Hepatocyte (in vitro differentiated cells): ENCODE data around the gene KLHL36. TPM values are rescaled to one million over a fixed set of nuclear protein-coding genes. Genes with fewer than 3 reads are reported as not detected.

ENCODE experiments used
- DNase-seq: peaks from one replicate; pipeline ENCODE4 v3.0.0-alpha.2; 2016; ENCODE audit warnings: low spot score
- H2AFZ ChIP-seq: fragments of 200-600 bp; sonication (generic); 2 replicates; pipeline ENCODE4 v1.6.0; 2016; ENCODE audit warnings: antibody characterized with exemption, mild to moderate bottlenecking
- H3K27ac ChIP-seq: fragments of 200-600 bp; sonication (generic); 2 replicates; pipeline ENCODE4 v1.5.1; 2016; ENCODE audit warnings: mild to moderate bottlenecking
- H3K27me3 ChIP-seq: fragments of 200-600 bp; sonication (generic); 2 replicates; pipeline ENCODE4 v1.6.1; 2016
- H3K36me3 ChIP-seq: fragments of 200-600 bp; sonication (generic); replicated peaks from 2 replicates; pipeline ENCODE4 v1.5.1; 2016; ENCODE audit warnings: low read depth; ENCODE audit not compliant: insufficient read depth
- H3K4me1 ChIP-seq: fragments of 200-600 bp; sonication (generic); 2 replicates; pipeline ENCODE4 v1.5.1; 2016; ENCODE audit warnings: mild to moderate bottlenecking, moderate library complexity; ENCODE audit not compliant: insufficient read depth
- H3K4me2 ChIP-seq: fragments of 200-600 bp; sonication (generic); 2 replicates; pipeline ENCODE4 v1.6.0; 2016
- H3K4me3 ChIP-seq: fragments of 200-600 bp; sonication (generic); 2 replicates; pipeline ENCODE4 v1.5.1; 2016; ENCODE audit warnings: mild to moderate bottlenecking
- H3K79me2 ChIP-seq: fragments of 200-600 bp; sonication (generic); 2 replicates; pipeline ENCODE4 v1.6.0; 2017; ENCODE audit warnings: mild to moderate bottlenecking
- H3K9me2 ChIP-seq: fragments of 200-600 bp; sonication (generic); replicated peaks from 2 replicates; pipeline ENCODE4 v1.6.0; 2017; ENCODE audit warnings: mild to moderate bottlenecking; ENCODE audit not compliant: insufficient read depth
- H3K9me3 ChIP-seq: fragments of 200-600 bp; sonication (generic); 2 replicates; pipeline ENCODE4 v1.5.1; 2016; ENCODE audit warnings: low read depth, mild to moderate bottlenecking
- H4K20me1 ChIP-seq: fragments of 200-600 bp; sonication (generic); 2 replicates; pipeline ENCODE4 v1.6.0; 2016; ENCODE audit warnings: mild to moderate bottlenecking; ENCODE audit not compliant: insufficient read depth, poor library complexity, severe bottlenecking
- EZH2 ChIP-seq: fragments of 200-600 bp; sonication (generic); IDR thresholded peaks from 2 replicates; pipeline ENCODE4 v1.6.1; 2016; ENCODE audit warnings: antibody characterized with exemption, mild to moderate bottlenecking, borderline replicate concordance
- EZH2phosphoT487 ChIP-seq: fragments of 200-600 bp; sonication (generic); IDR thresholded peaks from one replicate; pipeline ENCODE4 v1.6.1; 2018; ENCODE audit warnings: antibody characterized with exemption, mild to moderate bottlenecking, low read depth, moderate library complexity; ENCODE audit not compliant: unreplicated experiment, severe bottlenecking
- WGBS: methylation state at CpG from one replicate; pipeline ENCODE4 v1.1.6; 2016; ENCODE audit warnings: low lambda C conversion rate; ENCODE audit errors: missing lambda C conversion rate; 5-methylcytosine and 5-hydroxymethylcytosine counted together
- polyA plus RNA-seq: library from polyadenylated mRNA; unstranded; fragments of >200 nt; fragmentation: Nextera tagmentation; extraction: Ambion mirVana; gene quantifications from 2 replicates; pipeline ENCODE4 v1.2.1, GENCODE V29; 2016
- total RNA-seq: library from RNA; depleted of rRNA; stranded (reverse); fragments of >200 nt; gene quantifications from 2 replicates; pipeline ENCODE4 v1.2.3, GENCODE V29; 2014
- TF ChIP-seq, protein P1 (sequence below): fragments of 200-600 bp; sonication (generic); IDR thresholded peaks from 2 replicates; pipeline ENCODE4 v1.5.1; 2016; ENCODE audit warnings: antibody characterized with exemption, mild to moderate bottlenecking; ENCODE audit not compliant: poor library complexity

The KLHL36 gene
- total and polyA plus RNA-seq, 2 experiments from 2014 or later: 24.4 to 50.5 TPM

GRCh38 chr16:84654998-84655397, 6.7 kb downstream of the KLHL36 start:
- Histone ChIP-seq H3K36me3 (no peaks in the 10 kb centered on the region), H3K27me3 (no peaks in the 10 kb centered on the region), H4K20me1 (no peaks in the 10 kb centered on the region), H3K27ac (no peak overlapping the region), H3K4me2 (no peak overlapping the region), H2AFZ (no peak overlapping the region), H3K4me3 (no peak overlapping the region), H3K79me2 (peaks cover 13% of the 10 kb centered on the region), H3K9me2 (no peaks in the 10 kb centered on the region), H3K4me1 (peaks cover 3% of the 10 kb centered on the region), H3K9me3 (no peaks in the 10 kb centered on the region)
- TF ChIP-seq EZH2phosphoT487 (no peak), EZH2 (no peak)
- TF ChIP-seq, protein P1, sequence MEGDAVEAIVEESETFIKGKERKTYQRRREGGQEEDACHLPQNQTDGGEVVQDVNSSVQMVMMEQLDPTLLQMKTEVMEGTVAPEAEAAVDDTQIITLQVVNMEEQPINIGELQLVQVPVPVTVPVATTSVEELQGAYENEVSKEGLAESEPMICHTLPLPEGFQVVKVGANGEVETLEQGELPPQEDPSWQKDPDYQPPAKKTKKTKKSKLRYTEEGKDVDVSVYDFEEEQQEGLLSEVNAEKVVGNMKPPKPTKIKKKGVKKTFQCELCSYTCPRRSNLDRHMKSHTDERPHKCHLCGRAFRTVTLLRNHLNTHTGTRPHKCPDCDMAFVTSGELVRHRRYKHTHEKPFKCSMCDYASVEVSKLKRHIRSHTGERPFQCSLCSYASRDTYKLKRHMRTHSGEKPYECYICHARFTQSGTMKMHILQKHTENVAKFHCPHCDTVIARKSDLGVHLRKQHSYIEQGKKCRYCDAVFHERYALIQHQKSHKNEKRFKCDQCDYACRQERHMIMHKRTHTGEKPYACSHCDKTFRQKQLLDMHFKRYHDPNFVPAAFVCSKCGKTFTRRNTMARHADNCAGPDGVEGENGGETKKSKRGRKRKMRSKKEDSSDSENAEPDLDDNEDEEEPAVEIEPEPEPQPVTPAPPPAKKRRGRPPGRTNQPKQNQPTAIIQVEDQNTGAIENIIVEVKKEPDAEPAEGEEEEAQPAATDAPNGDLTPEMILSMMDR: no peak
- DNase-seq: no peak
- 74% methylated on average over 6 of the region's 6 CpGs for WGBS

- 98% methylated on average over 22 of the region's 22 CpGs for WGBS
- H3K27ac ChIP-seq: no peak overlapping the region
- DNase-seq: no peak
- no peaks in the 10 kb centered on the region for H3K9me2 ChIP-seq
- no peaks in the 10 kb centered on the region for H3K27me3 ChIP-seq
- H3K4me2 ChIP-seq: no peak overlapping the region
- no peaks in the 10 kb centered on the region for H3K4me1 ChIP-seq
- H4K20me1 ChIP-seq: no peaks in the 10 kb centered on the region
- H3K79me2 ChIP-seq: peaks cover 10% of the 10 kb centered on the region
- H2AFZ ChIP-seq: no peak overlapping the region
- no peaks in the 10 kb centered on the region for H3K36me3 ChIP-seq
- TF ChIP-seq, protein P1: no peak
- TF ChIP-seq EZH2 (no peak), EZH2phosphoT487 (no peak)
- no peak overlapping the region for H3K4me3 ChIP-seq
- H3K9me3 ChIP-seq: no peaks in the 10 kb centered on the region
Measured at GRCh38 chr16:84656649-84657048, 8.3 kb downstream of the KLHL36 start.

GRCh38 chr16:84657229-84657837, 9.0 kb downstream of the KLHL36 start:
- Histone ChIP-seq H3K9me2 (no peaks in the 10 kb centered on the region), H3K4me1 (no peaks in the 10 kb centered on the region), H4K20me1 (no peaks in the 10 kb centered on the region), H3K27ac (no peak overlapping the region), H3K27me3 (no peaks in the 10 kb centered on the region), H2AFZ (no peak overlapping the region), H3K4me2 (no peak overlapping the region), H3K36me3 (no peaks in the 10 kb centered on the region), H3K9me3 (no peaks in the 10 kb centered on the region), H3K4me3 (no peak overlapping the region), H3K79me2 (peaks cover 8% of the 10 kb centered on the region)
- 98% methylated on average over 45 of the region's 50 CpGs for WGBS
- no peak for DNase-seq
- TF ChIP-seq EZH2phosphoT487 (no peak), EZH2 (no peak)
- TF ChIP-seq, protein P1: no peak

GRCh38 chr16:84658690-84659089, 10.4 kb downstream of the KLHL36 start:
- Histone ChIP-seq H3K27ac (no peak overlapping the region), H3K4me3 (no peak overlapping the region), H4K20me1 (no peaks in the 10 kb centered on the region), H3K36me3 (no peaks in the 10 kb centered on the region), H2AFZ (no peak overlapping the region), H3K79me2 (peaks cover 4% of the 10 kb centered on the region), H3K9me3 (no peaks in the 10 kb centered on the region), H3K4me2 (no peak overlapping the region), H3K9me2 (no peaks in the 10 kb centered on the region), H3K4me1 (no peaks in the 10 kb centered on the region), H3K27me3 (no peaks in the 10 kb centered on the region)
- WGBS: 94% methylated on average over 11 of the region's 11 CpGs
- no peak for DNase-seq
- TF ChIP-seq EZH2: no peak
- no peak for TF ChIP-seq EZH2phosphoT487
- TF ChIP-seq, protein P1: no peak
